ENCODE measurements around the gene WDR33. TPM values are rescaled to one million over a fixed set of nuclear protein-coding genes. Genes with fewer than 3 reads are reported as not detected.
A peak's percentile ranks its signal among the peaks of the same experiment; 100 is the strongest.

WDR33 gene
- total and polyA plus RNA-seq, 2 of the 13 experiments (the other 11 are each of a cell fraction or from before 2014, with no cell fraction given) = 54.9 to 78.2 TPM

DNA sequence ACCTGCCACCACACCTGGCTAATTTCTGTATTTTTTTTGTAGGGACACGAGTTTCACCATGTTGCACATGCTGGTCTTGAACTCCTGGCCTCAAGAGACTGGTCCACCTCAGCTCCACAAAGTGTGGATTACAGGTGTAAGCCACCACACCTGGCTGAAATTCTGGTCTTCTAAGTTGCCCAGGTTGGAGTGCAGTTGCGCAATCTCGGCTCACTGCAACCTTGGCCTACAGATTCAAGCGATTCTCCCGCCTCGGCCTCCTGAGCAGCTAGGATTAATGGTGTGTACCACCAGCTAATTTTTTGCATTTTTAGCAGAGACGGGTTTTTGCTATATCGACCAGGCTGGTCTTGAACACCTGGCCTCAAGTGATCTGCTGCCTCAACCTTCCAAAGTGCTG, 41.4 kb upstream of the WDR33 start:
- ChIA-PET POLR2A (no interaction called here), CTCF (ENCODE audit: low intra/inter-chr PET ratio, low total read pairs) (no interaction called here)
- in situ Hi-C loops (cut with HindIII; ENCODE audit: extremely low pct_ligation_motif_present, low pct_unique_long_range_greater_than_20kb) = no loop called here
- BruUV-seq (replicated peaks) = no TSS peak
- intact Hi-C loops (cut with micrococcal nuclease; ENCODE audit: unreplicated experiment) = no loop called here
- Histone ChIP-seq H3K9me3 (ENCODE audit: low read length) (no peaks in the 10 kb centered on the region), H2AFZ (ENCODE audit: low read length) (no peak overlapping the region), H4K20me1 (ENCODE audit: insufficient read depth, low read length) (peaks cover 31% of the 10 kb centered on the region), H3K9ac (ENCODE audit: insufficient read depth, low read depth, low read length) (no peak overlapping the region), H3K4me3 (replicated peaks in 1 of 3; ENCODE audit: insufficient read depth in 1 of 3, low read depth in 2 of 3, low read length in 3 of 3) (no peak overlapping the region), H3K4me2 (ENCODE audit: low read depth, low read length) (no peak overlapping the region), H3K27ac (ENCODE audit: extremely low read length, insufficient read depth, low read length) (no peak overlapping the region), H3K27me3 (ENCODE audit: control insufficient read depth in 1 of 2, insufficient read depth in 2 of 2, low read length in 2 of 2) (no peaks in the 10 kb centered on the region; a peak in 1 of 5 replicates), H3K79me2 (ENCODE audit: insufficient read depth, low read length) (peaks cover 65% of the 10 kb centered on the region), H3K4me1 (ENCODE audit: insufficient read depth, low read length) (peaks cover 45% of the 10 kb centered on the region), H3K36me3 (replicated peaks in 1 of 2; ENCODE audit: control insufficient read depth in 1 of 2, insufficient read depth in 2 of 2, low read length in 2 of 2) (peaks cover 31 to 64% of the 10 kb centered on the region in 2 experiments)
- DNase-seq (ENCODE audit: low spot score) (no peak), ATAC-seq (no peak), FAIRE-seq (no peak)
- TF ChIP-seq SMC3 (IDR thresholded peaks at IDR 0.05; ENCODE audit: low read length) (0 out of 2 replicates have a peak, but pooled peaks have one; percentile 6), CEBPB (IDR thresholded peaks at IDR 0.05; ENCODE audit: borderline replicate concordance, low read depth, low read length) (peak; percentile 98), MXD4 (CRISPR knock-in tag; IDR thresholded peaks at IDR 0.05) (no peak), ZNF460 (CRISPR knock-in tag; IDR thresholded peaks at IDR 0.05; ENCODE audit: borderline replicate concordance) (0 out of 2 replicates have a peak, but pooled peaks have one; percentile 16), TBL1XR1 (IDR thresholded peaks at IDR 0.05; ENCODE audit: borderline replicate concordance, low read length, partially characterized antibody) (no peak), CEBPG (CRISPR knock-in tag; IDR thresholded peaks at IDR 0.05) (peak; percentile 94), ZNF567 (CRISPR knock-in tag; IDR thresholded peaks at IDR 0.05; ENCODE audit: borderline replicate concordance) (no peak), POGZ (CRISPR knock-in tag; IDR thresholded peaks at IDR 0.05) (0 out of 2 replicates have a peak, but pooled peaks have one; percentile 28)
- TF ChIP-seq, protein P1, sequence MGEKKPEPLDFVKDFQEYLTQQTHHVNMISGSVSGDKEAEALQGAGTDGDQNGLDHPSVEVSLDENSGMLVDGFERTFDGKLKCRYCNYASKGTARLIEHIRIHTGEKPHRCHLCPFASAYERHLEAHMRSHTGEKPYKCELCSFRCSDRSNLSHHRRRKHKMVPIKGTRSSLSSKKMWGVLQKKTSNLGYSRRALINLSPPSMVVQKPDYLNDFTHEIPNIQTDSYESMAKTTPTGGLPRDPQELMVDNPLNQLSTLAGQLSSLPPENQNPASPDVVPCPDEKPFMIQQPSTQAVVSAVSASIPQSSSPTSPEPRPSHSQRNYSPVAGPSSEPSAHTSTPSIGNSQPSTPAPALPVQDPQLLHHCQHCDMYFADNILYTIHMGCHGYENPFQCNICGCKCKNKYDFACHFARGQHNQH (CRISPR knock-in tag; IDR thresholded peaks at IDR 0.05) = 0 out of 2 replicates have a peak, but pooled peaks have one; percentile 23
- TF ChIP-seq, protein P2, sequence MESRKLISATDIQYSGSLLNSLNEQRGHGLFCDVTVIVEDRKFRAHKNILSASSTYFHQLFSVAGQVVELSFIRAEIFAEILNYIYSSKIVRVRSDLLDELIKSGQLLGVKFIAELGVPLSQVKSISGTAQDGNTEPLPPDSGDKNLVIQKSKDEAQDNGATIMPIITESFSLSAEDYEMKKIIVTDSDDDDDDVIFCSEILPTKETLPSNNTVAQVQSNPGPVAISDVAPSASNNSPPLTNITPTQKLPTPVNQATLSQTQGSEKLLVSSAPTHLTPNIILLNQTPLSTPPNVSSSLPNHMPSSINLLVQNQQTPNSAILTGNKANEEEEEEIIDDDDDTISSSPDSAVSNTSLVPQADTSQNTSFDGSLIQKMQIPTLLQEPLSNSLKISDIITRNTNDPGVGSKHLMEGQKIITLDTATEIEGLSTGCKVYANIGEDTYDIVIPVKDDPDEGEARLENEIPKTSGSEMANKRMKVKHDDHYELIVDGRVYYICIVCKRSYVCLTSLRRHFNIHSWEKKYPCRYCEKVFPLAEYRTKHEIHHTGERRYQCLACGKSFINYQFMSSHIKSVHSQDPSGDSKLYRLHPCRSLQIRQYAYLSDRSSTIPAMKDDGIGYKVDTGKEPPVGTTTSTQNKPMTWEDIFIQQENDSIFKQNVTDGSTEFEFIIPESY (CRISPR knock-in tag; IDR thresholded peaks at IDR 0.05) = 0 out of 2 replicates have a peak, but pooled peaks have one; percentile 22
- WGBS (ENCODE audit: low lambda C conversion rate) = 96% methylated on average over 8 of the region's 8 CpGs
